Measurements from ENCODE around the gene CSTF1. TPM values are rescaled to one million over a fixed set of nuclear protein-coding genes. Genes with fewer than 3 reads are reported as not detected.

The CSTF1 gene
- total RNA-seq, result 24.4 TPM
- long read RNA-seq, full-length matches to known transcripts, result 19 of 34 reads
- long read RNA-seq, partial matches to known transcripts, result 1 of 34 reads
- long read RNA-seq, other reads (novel, unspliced or antisense), result 14 of 34 reads

DNA sequence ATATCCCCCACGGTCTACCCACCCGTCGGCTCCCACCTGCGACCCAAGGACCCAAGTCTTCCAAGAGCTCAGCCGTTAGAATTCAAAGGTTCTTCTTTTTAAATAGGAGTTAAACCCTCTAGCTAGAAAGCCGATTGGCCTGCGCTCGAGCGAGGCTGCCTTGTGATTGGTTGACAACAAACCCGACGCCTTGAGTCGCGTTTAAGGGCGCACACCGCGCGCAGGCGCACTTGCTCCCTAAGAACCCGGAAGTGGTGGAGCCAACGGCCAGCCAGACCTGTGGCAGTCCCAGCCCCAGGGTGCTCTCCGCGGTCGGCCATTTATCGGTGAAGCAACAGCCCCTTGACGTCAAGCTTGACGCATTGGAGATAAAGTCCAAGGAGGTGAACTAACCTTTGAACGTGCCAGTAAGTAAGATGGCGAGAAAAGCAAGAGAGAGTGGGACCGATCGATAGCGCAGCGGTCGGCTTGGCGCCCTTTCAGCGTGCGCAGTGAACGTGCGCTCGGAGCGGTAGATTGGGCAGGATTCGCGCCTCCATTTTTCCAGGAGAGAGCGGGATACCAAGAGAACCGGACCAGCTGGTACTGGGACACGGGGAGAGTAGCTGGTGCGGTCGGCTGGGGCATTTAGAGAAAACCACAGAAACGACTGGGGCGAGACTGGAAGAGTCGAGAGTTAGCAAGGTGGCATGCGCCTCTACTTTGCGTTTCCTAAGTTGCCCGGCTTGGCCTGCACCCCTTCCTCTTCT is at the start of gene CSTF1, which contains the start of gene AURKA:
CSTF1 (plus strand) TSS at position 514 of the 749 bp plus-strand sequence. CDS start 2,908 bp downstream, outside the sequence.
AURKA (minus strand) TSS at position 84 of the 749 bp plus-strand sequence. CDS start 4,018 bp downstream, outside the sequence.
- no peaks in the 10 kb centered on the region for H3K9me3 ChIP-seq
- intact Hi-C loops (cut with DNase I), result loop anchor here (10.0 kb wide), 1 partner anchor 72 kb away; the partner anchor contains the start of gene RTF2
- no peak for TF ChIP-seq CTCF (IDR thresholded peaks at IDR 0.05)

DNA sequence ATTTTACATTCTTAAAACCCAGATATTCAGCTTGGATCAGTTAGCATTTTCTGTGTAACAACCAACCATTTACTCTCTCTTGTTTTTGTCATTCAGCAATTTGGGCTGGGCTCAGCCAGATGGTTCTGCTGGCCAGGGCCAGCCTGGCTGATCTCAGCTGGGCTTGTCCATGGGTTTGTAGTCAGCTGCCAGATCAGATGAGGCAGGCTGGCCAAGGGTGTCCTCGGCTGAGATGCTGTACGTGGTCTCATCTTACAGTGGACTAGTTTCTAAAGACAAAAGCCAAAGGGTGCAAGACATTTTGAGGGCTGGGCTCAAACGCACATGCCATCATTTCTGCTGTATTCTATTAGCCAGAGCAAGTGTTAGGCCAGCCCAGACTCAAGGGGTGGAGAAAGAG is 49.7 kb upstream of the CSTF1 start:
- Histone ChIP-seq H3K4me1 (peaks cover 6% of the 10 kb centered on the region), H3K27ac (no peak overlapping the region), H3K27me3 (ENCODE audit: low read depth) (peaks cover 33% of the 10 kb centered on the region), H3K9me3 (no peaks in the 10 kb centered on the region), H3K4me3 (no peak overlapping the region), H3K36me3 (no peaks in the 10 kb centered on the region)
- intact Hi-C loops (cut with DNase I), result no loop called here
- DNase-seq (no peak), ATAC-seq (no peak)
- no peak for TF ChIP-seq CTCF (IDR thresholded peaks at IDR 0.05)

More for the DNA sequence above, at the start of gene CSTF1, which contains the start of gene AURKA:
- ATAC-seq (peak; percentile 98 to 99), DNase-seq (peak; percentile 99)
- Histone ChIP-seq H3K4me1 (peaks cover 26% of the 10 kb centered on the region), H3K36me3 (peaks cover 21% of the 10 kb centered on the region), H3K4me3 (peak within 1 kb of the TSS; percentile 94), H3K27me3 (ENCODE audit: low read depth) (no peaks in the 10 kb centered on the region), H3K27ac (peak within 1 kb of the TSS; percentile 89)

GRCh38 chr20:56343861-56344381 is 48.5 kb upstream of the CSTF1 start:
- TF ChIP-seq CTCF (IDR thresholded peaks at IDR 0.05), result peak; percentile 68
- Histone ChIP-seq H3K27me3 (ENCODE audit: low read depth) (peaks cover 34% of the 10 kb centered on the region), H3K4me1 (peaks cover 6% of the 10 kb centered on the region), H3K36me3 (no peaks in the 10 kb centered on the region), H3K27ac (no peak overlapping the region), H3K4me3 (no peak overlapping the region), H3K9me3 (no peaks in the 10 kb centered on the region)
- peak; percentile 60 for DNase-seq
- intact Hi-C loops (cut with DNase I), result no loop called here
- peak; percentile 76 to 85 for ATAC-seq

DNA sequence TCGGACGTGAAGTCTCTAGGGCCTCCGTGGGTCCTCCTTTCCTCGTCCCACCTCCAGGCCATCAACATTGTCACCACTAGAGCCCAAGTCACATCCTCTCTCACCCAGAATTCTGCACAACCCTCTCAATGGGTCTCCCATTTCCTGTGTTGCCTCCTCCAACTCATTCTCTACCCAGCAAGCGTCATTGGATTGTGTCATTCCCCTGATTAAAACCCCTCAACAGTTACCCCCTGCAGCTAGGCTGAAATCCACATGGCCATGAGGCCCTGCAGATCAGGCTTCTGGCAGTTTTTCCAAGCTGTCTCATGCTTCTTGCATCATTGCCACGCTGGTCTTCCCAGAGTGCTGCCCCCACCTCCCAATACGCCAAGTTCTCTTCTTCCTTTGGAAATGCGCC is 46.5 kb upstream of the CSTF1 start:
- ATAC-seq (no peak), DNase-seq (no peak)
- H3K36me3 ChIP-seq, result no peaks in the 10 kb centered on the region
- H3K27ac ChIP-seq, result no peak overlapping the region
- H3K4me1 ChIP-seq, result peaks cover 6% of the 10 kb centered on the region
- intact Hi-C loops (cut with DNase I), result no loop called here
- no peaks in the 10 kb centered on the region for H3K9me3 ChIP-seq
- TF ChIP-seq CTCF (IDR thresholded peaks at IDR 0.05), result no peak
- H3K27me3 ChIP-seq (ENCODE audit: low read depth), result peaks cover 40% of the 10 kb centered on the region
- H3K4me3 ChIP-seq, result no peak overlapping the region

GRCh38 chr20:56347628-56348304 is 44.7 kb upstream of the CSTF1 start:
- ATAC-seq, result no peak
- Histone ChIP-seq H3K9me3 (no peaks in the 10 kb centered on the region), H3K36me3 (no peaks in the 10 kb centered on the region), H3K27me3 (ENCODE audit: low read depth) (peaks cover 36% of the 10 kb centered on the region), H3K4me1 (peaks cover 6% of the 10 kb centered on the region), H3K27ac (no peak overlapping the region), H3K4me3 (no peak overlapping the region)
- no peak for TF ChIP-seq CTCF (IDR thresholded peaks at IDR 0.05)
- intact Hi-C loops (cut with DNase I), result no loop called here
- no peak for DNase-seq
